ENCODE measurements around the gene FAM171A2.
A peak's percentile ranks its signal among the peaks of the same experiment; 100 is the strongest.

GRCh38 chr17:44400226-44400847 is 36.7 kb upstream of the FAM171A2 start:
- TF ChIP-seq CTCF (IDR thresholded peaks at IDR 0.05): peak in 2 of 4 experiments; percentile 10 to 28
- no peak for TF ChIP-seq POLR2AphosphoS5 (IDR thresholded peaks at IDR 0.05)
